ENCODE measurements around the gene TCEA2.

GRCh38 chr20:64116541-64117431 is 53.8 kb downstream of the TCEA2 start:
- TF ChIP-seq POLR2A (IDR thresholded peaks at IDR 0.05; ENCODE audit: extremely low read depth, insufficient read length) (no peak), CTCF (IDR thresholded peaks at IDR 0.05; ENCODE audit: low read depth, low read length) (no peak)
